ENCODE data around the gene RNF223.
"Not testable (repeated sequence)": the region's sequence is repeated elsewhere in the genome, so short reads cannot be mapped to it uniquely, and the experiment has no call there.

RNF223 gene

GRCh38 chr1:1106510-1107221, 32.6 kb upstream of the RNF223 start:
- no peak for DNase-seq

GRCh38 chr1:1104152-1104551, 30.0 kb upstream of the RNF223 start:
- DNase-seq = peak; percentile 90 to 91

- no peak for DNase-seq
Measured at GRCh38 chr1:1101503-1101902, 27.4 kb upstream of the RNF223 start.

- DNase-seq = no peak
Measured at GRCh38 chr1:1100296-1100695, 26.2 kb upstream of the RNF223 start.

- no peak for DNase-seq
Measured at GRCh38 chr1:1099506-1100183, 25.5 kb upstream of the RNF223 start.

GRCh38 chr1:1098681-1099421, 24.7 kb upstream of the RNF223 start:
- no peak for DNase-seq

GRCh38 chr1:1096136-1096535, 22.0 kb upstream of the RNF223 start:
- not testable (repeated sequence) for DNase-seq

GRCh38 chr1:1094981-1095380, 20.9 kb upstream of the RNF223 start:
- no peak for DNase-seq

- no peak for DNase-seq
Measured at GRCh38 chr1:1093610-1093943, 19.5 kb upstream of the RNF223 start.

GRCh38 chr1:1092894-1093609, 18.9 kb upstream of the RNF223 start:
- DNase-seq = no peak

GRCh38 chr1:1092149-1092855, 18.2 kb upstream of the RNF223 start:
- DNase-seq = no peak

- DNase-seq = no peak
Measured at GRCh38 chr1:1091344-1092148, 17.4 kb upstream of the RNF223 start.

GRCh38 chr1:1090424-1091343, 16.6 kb upstream of the RNF223 start:
- DNase-seq = no peak

GRCh38 chr1:1089731-1090423, 15.8 kb upstream of the RNF223 start:
- DNase-seq = no peak

GRCh38 chr1:1088801-1089680, 14.9 kb upstream of the RNF223 start:
- no peak for DNase-seq

- DNase-seq = no peak
Measured at GRCh38 chr1:1088029-1088800, 14.1 kb upstream of the RNF223 start.

- no peak for DNase-seq
Measured at GRCh38 chr1:1087351-1088028, 13.4 kb upstream of the RNF223 start.

- DNase-seq = no peak
Measured at GRCh38 chr1:1086911-1087341, 12.8 kb upstream of the RNF223 start.

Data from AML-193 (cell line).